GM18520 (cell line): Measurements from ENCODE around the gene DCP1B.

Source experiments
- ATAC-seq: cut with Tn5 transposase; IDR thresholded peaks from one replicate; pipeline ENCODE4 v1.9.1; 2021; ENCODE audit not compliant: unreplicated experiment

DCP1B gene

DNA sequence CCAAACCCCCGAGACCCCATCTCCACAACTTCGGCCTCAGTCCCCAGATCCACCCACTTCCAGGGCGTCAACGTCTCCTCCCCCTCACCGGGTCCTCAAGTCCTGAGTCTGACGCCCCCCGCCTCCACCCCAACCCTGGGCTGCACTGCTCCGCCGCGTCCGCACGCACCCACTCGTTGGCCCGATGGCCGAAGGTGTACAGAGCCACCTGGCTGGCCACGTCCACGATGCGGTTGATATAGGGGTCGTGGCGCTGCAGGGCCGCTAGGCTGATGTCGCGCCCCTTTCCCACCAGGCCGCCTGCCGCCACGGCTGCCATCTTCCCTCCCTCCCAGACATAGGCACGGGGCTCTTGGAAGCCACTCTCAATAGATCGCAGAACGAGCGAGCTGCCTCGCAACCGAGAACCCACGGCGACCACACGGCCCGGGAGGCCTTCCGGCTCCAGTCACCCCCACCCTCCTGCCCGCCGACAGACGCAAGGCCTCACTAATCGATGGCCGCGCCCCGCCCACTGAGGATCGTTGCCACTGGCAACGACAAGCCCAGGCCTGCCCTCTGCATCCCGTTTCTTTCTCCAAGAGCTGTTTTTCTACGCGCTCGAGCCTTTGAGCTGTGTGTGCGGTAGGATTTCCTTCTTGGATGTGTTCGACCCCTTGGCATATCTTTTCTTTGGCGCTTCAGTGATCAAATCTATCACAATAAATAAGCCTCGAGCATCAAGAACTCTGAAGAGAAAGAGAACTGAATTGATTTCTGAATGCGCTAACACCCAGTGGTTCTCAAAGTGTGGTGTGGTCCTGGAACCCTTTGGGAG, at the start of gene DCP1B:
TSS of gene DCP1B (minus strand) at position 345 of the 817 bp plus-strand sequence. CDS start at position 319, 26 bp downstream.
- peak; percentile 89 for ATAC-seq

DNA sequence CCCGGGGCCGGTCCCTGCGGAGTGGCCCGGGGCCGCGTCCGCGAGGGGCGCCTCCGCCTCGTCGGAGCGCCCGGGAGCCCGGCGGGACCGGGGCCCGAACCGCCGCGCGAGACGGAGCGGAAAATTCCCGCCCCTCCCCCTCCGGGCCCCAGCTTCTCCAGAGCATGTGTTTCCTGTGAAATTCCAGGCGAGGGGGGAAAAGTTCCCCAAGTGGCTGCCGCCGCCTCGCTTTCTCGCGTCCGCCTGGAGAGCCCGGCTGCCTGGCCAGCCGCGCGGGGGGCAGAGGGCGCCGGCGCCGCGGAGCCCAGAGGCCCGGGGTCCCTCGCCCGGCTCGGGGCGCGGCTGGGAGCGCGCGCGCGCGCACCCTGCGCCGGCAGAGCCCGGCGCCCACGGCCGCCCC, 49.4 kb upstream of the DCP1B start:
- ATAC-seq = no peak

DNA sequence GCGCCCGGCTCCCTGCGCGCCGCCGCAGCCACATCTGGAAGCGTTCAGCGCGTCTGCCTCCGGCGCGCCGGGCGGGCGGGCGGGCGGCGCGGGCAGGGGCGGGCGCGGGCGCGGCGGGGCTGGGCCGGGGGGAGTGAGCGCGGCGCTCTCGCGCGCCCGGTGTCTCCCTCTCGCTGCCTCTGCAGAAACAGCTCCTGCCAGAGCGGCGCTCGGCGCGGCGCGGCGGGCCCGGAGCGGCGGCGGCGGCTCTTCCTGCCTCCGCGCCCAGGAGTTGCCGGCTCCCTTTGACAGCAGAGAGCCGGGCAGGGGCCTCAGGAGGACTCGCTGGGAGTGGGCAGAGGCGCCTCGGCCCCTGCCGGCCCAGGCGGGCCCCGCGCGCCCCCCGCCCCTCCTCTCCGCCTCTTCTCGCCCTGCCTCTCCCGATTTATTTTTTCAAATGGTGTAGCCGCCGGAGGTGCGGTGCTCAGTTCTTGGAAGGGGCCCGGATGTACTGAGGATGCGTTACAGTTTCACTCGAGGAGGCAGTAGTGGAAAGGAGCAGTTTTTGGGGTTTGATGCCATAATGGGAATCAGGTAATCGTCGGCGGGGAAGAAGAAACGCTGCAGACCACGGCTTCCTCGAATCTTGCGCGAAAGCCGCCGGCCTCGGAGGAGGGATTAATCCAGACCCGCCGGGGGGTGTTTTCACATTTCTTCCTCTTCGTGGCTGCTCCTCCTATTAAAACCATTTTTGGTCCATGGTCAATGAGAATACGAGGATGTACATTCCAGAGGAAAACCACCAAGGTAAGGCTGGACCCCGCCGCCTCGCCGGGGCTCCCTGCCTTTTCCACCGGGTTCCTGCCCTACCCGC, 48.8 kb upstream of the DCP1B start, which contains the start of gene CACNA1C:
TSS of gene CACNA1C (plus strand) at position 162 of the 853 bp plus-strand sequence. CDS start at position 738, 576 bp downstream.
- no peak for ATAC-seq

DNA sequence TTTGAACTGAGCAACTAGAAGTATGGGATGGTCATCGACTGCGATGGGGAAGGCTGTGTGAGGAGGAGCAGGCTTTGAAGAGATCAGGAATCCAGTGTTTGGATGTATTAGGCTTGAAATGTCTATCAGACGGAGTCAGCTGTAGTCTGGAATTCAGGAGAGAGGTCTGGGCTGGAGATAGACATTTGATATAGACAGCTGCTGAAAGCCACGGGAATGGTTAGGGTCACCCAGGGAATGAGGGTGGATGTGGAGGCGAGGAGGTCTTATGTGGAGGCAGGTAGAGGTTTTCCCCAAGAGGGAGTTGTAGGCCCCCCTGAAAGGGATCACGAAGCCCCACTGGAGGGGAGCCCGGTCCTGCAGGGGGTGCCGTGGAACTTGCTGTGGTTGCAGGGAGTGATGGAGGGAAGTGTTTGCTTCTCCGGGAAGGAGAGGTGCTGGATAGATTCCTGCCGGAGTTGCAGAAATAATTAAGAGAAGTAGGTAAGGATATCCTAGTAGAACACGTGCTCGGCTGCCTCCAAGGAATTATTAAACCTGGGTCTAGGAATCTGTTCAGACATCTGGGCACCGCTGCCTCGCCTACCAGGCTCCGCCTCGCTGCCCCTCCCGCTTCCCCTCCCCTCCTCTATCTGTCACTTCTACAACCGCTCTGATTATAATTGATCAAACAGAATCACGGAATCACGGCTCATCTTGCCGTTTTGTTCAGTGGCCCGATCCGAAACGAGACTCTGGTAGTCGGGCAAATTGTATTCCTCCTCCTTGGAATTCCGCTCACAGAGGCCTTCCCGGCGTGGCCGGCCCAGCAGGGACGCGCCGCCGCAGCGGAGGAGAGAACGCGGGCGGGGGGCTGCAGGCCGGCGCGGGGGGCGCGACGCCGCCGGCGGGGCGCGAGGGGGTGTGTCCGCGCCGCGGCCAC, 47.7 kb upstream of the DCP1B start:
- ATAC-seq = no peak

DNA sequence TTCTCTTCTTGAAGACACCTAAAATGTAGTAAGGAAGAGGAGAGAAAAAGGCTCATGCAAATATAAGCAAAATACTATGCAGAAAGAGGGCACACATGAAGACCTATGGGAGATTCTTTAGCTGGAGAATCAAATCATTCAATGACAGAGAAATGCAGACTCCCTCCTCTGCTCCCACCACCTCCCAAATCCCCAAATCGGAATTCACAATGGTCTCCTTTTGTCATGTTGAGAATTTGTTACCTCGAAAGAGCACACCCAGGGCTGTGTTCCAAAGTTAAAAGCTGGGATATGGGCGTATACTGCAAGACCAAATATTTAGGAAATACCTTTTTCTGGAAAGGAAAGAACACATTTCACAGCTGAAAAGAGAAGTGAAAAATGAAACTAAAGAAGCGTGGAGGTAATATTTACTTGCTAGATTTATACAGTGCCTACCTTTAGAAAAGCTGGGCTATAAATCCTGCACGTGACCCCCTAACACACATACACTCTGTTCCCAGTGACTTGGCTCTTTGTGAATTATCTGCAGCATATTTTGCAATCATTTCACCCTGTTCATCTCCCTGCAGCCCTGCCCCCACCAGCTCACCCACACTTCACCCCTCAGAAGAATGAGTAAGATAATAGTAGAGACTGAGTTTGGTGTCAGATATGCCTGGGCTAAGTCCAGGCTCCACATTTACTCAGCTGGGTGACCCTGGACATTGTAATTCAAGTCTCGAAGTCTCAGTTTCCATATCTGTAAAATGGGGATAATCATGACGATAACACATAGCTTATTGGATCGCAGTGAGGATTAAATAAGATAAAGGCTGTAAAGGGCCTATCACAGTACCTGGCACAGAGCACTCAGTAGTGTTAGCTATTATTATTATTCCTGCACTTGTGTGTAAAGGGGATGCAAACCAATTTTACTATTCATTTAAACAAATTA, 45.6 kb upstream of the DCP1B start:
- no peak for ATAC-seq

DNA sequence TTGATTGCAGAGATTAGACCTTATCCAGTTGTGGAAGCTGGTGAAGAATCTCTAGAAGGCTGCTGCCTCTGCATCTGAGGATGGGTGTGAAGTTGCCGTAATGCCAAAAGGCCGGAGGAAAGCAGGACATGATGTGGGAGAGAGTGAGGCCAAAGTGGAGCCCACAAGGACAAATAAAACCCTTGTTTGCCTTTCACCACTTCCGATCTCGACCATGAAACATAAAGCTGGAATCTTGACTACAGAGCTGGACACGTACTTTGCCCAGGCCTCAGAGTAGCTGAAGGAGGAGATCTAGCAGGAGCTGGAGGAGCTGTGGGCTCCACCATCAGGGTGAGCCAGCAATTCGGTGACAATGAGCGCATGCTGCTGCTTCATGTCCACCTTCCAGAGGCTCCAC, 43.5 kb upstream of the DCP1B start:
- ATAC-seq = no peak

DNA sequence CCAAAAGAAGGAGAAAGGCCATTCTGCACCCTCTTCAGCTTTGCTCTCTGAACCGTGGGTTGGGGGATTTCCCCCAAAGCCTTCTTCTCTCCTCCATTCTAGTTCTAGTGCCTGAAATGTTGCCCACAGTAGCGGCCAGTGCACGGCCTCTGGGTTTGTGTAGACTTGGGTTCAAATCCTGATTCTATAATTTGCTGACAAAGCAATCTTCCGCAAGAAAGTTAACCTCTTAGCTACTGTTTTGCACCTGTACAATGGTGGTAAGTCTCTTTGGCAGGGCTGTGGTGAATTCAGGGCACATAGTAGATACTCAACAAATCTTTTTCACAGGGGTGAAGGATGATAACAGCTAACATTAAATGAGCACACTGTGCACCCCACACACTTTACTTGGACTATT, 42.7 kb upstream of the DCP1B start:
- ATAC-seq = no peak

DNA sequence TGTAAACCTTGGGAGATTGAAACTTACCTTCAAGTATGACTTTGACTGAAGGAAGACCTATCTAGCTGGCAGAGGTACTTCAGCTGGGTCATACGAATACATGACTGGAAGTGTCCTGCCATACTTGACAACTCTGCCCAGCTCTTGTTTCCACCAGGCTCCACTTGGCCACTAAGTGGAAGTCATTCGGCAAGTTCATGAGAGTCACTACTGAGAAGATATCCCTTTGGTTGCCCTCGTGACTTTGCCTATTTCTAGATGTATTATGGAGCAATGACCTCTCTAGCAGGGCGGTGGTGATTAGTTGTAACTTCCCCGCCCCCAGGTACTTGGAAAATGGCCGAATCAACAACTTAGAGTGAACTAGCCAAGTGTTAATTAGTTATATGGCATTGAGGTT, 39.9 kb upstream of the DCP1B start:
- no peak for ATAC-seq

DNA sequence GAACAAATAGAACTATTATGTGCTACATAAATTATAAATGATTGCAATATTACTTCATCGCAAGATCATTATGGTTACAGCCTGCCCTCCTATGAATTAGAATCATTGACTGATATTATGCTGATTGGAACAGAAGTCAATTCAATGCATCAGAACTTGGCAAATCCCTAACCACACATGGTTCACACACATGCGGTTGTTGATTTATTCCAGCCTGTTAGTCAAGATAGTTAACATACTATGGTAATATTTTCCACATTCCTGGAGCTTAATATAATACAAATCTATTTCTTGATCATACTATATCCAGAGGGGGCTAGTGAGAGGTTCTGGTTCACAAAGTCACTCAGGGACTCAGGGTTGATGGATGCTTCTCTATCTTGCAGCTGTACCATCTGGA, 38.8 kb upstream of the DCP1B start:
- ATAC-seq = no peak

DNA sequence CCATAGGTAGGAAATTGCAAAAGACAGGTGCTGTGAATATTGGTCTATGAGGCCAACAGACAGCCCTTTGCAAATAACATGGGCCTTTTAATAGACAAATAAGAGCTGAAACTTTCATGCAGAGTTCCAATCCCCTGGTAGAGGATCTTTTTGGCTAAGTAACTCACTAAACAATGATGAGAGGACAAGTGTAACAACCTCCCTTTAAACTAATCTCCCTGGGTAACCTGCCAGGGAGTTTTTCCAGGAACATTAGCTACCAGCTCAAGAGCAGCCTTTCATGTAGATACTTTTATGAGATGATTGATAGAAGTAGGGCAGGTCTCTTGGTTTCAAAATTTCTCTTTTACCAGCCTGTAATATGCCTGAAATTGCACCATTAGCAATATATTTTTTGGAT, 34.8 kb upstream of the DCP1B start:
- ATAC-seq = no peak

DNA sequence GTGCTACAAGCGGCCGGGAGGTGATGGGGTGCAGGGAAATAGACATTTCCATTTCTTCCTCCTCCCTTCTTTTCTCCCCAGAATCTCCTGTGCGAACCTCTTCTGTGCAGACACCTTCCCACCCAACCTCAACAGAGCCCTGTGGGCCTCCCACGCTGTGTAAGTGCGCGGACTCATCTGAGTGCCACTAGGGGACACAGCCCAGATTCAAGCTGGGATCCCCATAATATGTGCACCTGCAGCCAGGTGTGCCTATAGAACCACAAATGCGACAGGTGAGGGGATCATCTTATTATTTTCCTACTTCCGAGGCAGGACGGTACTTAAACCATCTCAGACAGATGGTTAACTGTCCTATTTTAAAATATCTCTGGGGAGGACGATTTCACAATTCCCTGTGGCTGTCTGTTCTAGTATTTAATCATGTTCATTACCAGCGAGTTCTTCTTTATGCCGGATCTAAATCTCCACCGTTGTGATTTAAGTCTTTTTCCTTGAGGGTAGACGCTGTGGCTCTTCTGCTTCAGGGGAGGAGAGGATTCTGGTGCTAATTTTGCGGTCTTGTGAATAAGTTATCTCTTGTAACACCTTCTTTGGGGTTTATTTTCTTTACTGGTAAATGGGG, 31.3 kb upstream of the DCP1B start:
- no peak for ATAC-seq

DNA sequence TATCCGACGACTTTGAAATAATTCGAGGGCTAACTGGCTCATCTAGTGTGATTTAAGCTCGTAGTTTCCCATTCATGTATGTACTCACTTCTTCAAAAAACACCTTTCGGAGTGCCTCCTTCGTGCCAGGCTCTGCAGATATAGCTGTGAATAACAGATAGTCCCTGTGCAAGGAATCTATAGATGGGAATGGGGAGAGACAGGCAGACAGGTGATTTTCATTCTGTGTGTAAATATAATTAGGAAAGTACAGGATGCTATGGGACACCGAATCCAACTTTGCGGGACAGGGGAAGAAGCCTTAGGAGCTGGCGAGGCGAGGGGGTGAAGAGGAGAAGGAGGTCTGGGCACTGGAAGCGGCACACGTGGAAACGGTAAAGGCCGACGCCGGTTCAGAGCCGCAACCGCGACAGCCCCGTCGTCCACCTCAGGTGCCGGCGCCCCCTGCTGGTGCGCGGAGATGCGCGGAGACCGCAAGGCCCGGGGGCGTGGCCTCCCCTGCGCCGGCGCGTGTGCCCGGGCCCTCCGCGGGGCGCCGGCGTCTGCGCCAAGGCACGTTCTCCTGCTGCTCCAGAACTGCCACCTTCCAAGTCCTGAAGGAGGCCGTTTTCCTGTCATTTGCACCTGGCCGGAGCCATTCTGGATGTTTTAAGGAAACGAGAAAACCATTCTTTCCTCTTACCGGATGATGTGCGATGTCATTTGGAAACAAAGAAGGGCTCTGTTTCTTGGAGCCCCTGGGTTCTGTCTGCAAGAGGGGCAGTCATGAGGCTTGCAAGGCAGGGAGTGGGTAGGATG, 30.6 kb upstream of the DCP1B start:
- no peak for ATAC-seq

DNA sequence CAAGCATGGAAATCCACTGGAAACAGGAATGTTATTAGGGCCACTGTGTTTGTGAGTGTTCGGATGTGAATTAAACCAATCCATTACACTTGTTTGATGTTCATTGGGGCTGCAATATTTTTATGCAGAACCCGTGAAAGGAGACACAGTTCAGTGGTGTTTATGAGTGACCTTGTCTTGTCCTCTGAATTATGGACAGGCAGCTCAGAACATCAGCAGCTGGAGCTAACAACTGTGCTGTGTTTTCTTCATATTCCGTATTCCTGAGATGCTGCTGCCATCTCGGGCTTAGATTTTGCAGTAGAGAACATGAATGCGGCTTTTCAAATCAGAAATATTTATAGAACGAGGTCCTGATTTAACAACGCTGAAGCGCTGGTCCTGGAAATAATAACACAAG, 28.2 kb upstream of the DCP1B start:
- no peak for ATAC-seq

DNA sequence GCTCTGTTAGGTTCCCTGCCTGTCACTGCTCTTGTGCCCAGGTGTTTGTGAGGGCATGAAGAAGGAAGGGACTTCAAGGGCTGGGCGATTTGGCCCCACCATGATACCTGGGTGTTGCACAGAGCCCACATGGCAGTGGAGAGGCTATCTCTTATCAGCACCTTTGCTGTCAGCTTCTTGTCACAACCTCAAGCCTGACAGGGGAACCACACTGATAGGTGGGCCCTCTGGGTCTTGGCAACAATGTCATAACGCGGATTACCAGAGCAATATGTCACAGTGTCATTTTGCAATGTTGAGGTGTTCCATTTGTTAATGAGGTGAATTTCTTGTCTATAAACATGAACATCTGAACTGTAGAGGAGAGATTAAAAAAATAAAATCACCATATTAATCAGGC, 25.6 kb upstream of the DCP1B start:
- ATAC-seq = no peak

DNA sequence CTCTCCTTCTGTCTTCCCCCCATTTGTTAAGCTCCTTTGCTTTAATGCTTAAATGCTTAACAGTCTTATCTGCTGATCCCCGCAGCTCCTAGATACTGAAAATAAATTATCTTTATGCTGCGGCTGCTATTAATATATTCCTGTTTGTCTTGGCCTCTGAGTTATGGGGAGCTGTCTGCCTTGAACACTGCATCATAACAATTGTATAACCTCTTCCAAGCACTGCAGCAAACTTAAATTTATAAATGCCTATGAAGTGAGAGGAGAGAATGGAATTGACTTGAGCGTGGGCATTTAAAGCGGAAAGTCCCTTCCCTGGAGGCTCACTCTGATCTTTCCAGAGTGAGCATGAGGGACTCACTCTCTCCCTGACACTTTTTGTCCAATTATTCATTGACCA, 23.1 kb upstream of the DCP1B start:
- ATAC-seq = no peak

DNA sequence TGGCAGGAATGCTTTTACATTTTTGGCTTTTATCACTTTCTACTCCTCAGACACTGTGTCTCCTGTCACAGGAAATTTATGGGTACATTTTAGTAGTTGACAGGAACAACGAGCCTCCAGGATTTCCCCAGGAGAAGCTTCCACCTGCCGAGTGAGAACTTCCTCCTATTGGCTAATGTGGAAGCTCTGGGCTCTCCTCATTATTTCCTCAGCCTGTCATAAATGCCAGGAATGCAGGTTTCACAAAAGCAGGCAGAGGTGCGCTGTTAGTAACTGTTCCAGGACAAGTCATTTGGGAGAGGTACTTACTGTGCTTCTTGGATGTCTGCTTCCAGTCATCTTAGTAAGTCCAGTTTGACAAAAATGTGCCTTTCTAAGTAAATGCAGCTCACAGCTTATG, 19.1 kb upstream of the DCP1B start:
- ATAC-seq = no peak

DNA sequence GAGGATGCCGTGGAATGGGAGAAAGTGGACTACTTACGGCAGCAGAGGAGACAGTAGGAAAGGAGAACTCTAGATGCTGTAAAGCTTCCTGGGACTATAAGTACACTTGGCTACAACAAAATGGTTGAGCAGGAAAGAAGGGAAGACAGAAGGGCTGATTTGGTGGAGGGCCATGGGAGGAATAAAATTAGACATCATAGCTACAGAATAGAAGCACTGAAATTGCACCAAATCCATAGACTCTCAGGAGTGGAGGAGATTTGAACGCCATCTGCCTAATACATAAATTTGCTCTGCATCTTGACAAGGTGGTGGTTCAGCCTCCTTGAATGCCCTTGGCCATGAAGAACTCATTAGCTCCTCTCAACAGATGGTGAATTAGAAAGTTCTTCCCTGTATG, 16.3 kb upstream of the DCP1B start:
- no peak for ATAC-seq

DNA sequence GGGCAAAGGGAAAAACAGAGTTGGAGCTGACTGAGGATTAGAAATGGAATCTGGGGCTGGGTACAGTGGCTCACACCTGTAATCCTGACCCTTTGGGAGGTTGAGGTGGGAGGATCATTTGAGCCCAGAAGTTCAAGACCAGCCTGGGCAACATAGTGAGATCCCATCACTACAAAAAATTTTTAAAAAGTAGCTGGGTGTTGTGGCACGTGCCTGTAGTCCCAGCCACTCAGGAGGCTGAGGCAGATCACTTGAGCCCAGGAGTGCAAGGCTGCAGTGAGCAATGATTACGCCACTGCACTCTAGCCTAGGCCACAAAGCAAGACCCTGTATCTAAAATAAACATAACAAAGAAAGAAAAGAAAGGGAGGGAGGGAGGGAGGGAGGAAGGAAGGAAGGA, 14.9 kb upstream of the DCP1B start:
- no peak for ATAC-seq

DNA sequence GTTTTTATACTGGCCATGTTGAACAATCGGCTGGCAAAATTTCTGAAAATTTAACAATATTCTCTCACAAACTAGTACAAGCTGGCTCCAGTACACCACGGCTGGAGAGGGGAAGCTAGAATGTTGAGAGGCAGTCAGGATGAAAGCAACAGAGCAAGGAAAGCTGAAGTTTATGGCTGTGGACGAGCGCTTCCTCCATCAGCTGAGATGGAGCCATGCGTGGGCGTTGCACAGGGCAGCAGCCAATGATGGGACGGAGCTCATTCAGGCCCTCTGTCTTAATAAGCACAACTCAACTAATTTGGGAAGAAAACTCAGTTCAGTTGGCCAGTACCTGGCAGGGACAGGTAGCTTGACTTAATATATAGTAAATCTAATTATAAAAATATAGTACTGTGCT, 14.1 kb upstream of the DCP1B start:
- no peak for ATAC-seq
